HEK293T (cell line): ENCODE measurements around the gene C18orf63.

Experiments used
- ARNT ChIP-seq: fragments of 450-650 bp; IDR thresholded peaks from 2 replicates; pipeline ENCODE4 v1.6.1; 2017; ENCODE audit warnings: mild to moderate bottlenecking
- FOXA1 ChIP-seq: fragments of 450-650 bp; IDR thresholded peaks from 2 replicates; pipeline ENCODE4 v1.6.1; 2016; ENCODE audit warnings: mild to moderate bottlenecking
- FOXK2 ChIP-seq: fragments of 450-650 bp; IDR thresholded peaks from 2 replicates; pipeline ENCODE4 v1.6.1; 2016; ENCODE audit warnings: mild to moderate bottlenecking
- FOXM1 ChIP-seq: fragments of 450-650 bp; IDR thresholded peaks from 2 replicates; pipeline ENCODE4 v1.6.1; 2017; ENCODE audit warnings: mild to moderate bottlenecking, borderline replicate concordance
- NFRKB ChIP-seq: fragments of 450-650 bp; IDR thresholded peaks from 2 replicates; pipeline ENCODE4 v1.6.1; 2016; ENCODE audit warnings: mild to moderate bottlenecking, moderate library complexity
- SP1 ChIP-seq: fragments of 450-650 bp; IDR thresholded peaks from 2 replicates; pipeline ENCODE4 v1.6.1; 2017
- SUZ12 ChIP-seq: fragments of 450-650 bp; IDR thresholded peaks from 2 replicates; pipeline ENCODE4 v1.6.1; 2016; ENCODE audit warnings: mild to moderate bottlenecking
- ZNF384 ChIP-seq: fragments of 450-650 bp; IDR thresholded peaks from 2 replicates; pipeline ENCODE4 v1.6.1; 2016

GRCh38 chr18:74337155-74337911 lies 21.7 kb downstream of the C18orf63 start:
- no peak for TF ChIP-seq FOXA1
- TF ChIP-seq ZNF384: no peak
- TF ChIP-seq SUZ12: no peak
- TF ChIP-seq FOXM1: no peak
- TF ChIP-seq FOXK2: no peak
- TF ChIP-seq SP1: no peak
- TF ChIP-seq ARNT: no peak
- TF ChIP-seq NFRKB: no peak
